Mammary epithelial cell (primary cell): ENCODE results near the gene MASP2.

Experiments
- EZH2 ChIP-seq: IDR thresholded peaks from 2 replicates; pipeline ENCODE4 v1.6.1; 2012; ENCODE audit warnings: low read length, inconsistent platforms, borderline replicate concordance
- TF ChIP-seq, protein P1 (sequence below), 2 donors: IDR thresholded peaks in 1 of 2; conservative IDR thresholded peaks in 1 of 2; 2 replicates each; pipeline ENCODE4 v1.5.1; 2011 to 2012; ENCODE audit warnings: inconsistent platforms in 2 of 2, low read length in 2 of 2, mild to moderate bottlenecking in 2 of 2, control low read depth in 1 of 2, low read depth in 1 of 2; ENCODE audit not compliant: insufficient read depth in 1 of 2; ENCODE audit errors: extremely low read depth in 1 of 2

GRCh38 chr1:11053758-11054137 lies 6.7 kb upstream of the MASP2 start:
- TF ChIP-seq EZH2 = no peak
- TF ChIP-seq, protein P1, sequence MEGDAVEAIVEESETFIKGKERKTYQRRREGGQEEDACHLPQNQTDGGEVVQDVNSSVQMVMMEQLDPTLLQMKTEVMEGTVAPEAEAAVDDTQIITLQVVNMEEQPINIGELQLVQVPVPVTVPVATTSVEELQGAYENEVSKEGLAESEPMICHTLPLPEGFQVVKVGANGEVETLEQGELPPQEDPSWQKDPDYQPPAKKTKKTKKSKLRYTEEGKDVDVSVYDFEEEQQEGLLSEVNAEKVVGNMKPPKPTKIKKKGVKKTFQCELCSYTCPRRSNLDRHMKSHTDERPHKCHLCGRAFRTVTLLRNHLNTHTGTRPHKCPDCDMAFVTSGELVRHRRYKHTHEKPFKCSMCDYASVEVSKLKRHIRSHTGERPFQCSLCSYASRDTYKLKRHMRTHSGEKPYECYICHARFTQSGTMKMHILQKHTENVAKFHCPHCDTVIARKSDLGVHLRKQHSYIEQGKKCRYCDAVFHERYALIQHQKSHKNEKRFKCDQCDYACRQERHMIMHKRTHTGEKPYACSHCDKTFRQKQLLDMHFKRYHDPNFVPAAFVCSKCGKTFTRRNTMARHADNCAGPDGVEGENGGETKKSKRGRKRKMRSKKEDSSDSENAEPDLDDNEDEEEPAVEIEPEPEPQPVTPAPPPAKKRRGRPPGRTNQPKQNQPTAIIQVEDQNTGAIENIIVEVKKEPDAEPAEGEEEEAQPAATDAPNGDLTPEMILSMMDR (conservative IDR thresholded peaks at IDR 0.05 in 1 of 2, IDR thresholded peaks at IDR 0.05 in 1 of 2; ENCODE audit: extremely low read depth in 1 of 2, insufficient read depth in 1 of 2, low read depth in 1 of 2, low read length in 2 of 2) = no peak
